ENCODE results near the gene MAGI3.

The MAGI3 gene

DNA sequence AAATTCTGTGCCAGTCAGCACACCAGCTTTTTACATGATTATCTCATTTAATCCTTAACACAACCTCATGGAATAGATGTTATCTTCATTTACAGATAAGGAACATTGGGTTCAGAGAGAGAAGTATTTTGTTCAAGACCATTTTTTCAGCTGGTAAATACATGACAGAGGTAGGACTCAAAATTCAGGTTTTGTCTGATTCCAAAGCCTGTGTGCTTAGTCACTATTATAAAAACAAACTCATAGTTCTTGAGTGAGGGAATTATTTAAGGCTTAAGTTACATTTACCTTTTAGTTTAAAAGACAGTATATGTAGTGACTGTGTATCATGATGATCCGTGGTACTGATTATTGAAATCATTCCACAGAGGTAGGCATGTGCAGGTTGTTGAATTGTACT, 125.2 kb downstream of the MAGI3 start:
- TF ChIP-seq, protein P1, sequence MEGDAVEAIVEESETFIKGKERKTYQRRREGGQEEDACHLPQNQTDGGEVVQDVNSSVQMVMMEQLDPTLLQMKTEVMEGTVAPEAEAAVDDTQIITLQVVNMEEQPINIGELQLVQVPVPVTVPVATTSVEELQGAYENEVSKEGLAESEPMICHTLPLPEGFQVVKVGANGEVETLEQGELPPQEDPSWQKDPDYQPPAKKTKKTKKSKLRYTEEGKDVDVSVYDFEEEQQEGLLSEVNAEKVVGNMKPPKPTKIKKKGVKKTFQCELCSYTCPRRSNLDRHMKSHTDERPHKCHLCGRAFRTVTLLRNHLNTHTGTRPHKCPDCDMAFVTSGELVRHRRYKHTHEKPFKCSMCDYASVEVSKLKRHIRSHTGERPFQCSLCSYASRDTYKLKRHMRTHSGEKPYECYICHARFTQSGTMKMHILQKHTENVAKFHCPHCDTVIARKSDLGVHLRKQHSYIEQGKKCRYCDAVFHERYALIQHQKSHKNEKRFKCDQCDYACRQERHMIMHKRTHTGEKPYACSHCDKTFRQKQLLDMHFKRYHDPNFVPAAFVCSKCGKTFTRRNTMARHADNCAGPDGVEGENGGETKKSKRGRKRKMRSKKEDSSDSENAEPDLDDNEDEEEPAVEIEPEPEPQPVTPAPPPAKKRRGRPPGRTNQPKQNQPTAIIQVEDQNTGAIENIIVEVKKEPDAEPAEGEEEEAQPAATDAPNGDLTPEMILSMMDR (IDR thresholded peaks at IDR 0.05; ENCODE audit: low read depth, low read length), result no peak
- TF ChIP-seq MYC (IDR thresholded peaks at IDR 0.05; ENCODE audit: low read depth, low read length), result no peak
- TF ChIP-seq POLR2A (IDR thresholded peaks at IDR 0.05; ENCODE audit: extremely low read depth, insufficient read length), result no peak
- TF ChIP-seq, protein P2, sequence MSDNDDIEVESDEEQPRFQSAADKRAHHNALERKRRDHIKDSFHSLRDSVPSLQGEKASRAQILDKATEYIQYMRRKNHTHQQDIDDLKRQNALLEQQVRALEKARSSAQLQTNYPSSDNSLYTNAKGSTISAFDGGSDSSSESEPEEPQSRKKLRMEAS (IDR thresholded peaks at IDR 0.05; ENCODE audit: low read depth, low read length), result no peak
- no peak overlapping the region for H3K4me3 ChIP-seq (ENCODE audit: low read depth, low read length)
- no peak for DNase-seq (ENCODE audit: low read depth)

DNA sequence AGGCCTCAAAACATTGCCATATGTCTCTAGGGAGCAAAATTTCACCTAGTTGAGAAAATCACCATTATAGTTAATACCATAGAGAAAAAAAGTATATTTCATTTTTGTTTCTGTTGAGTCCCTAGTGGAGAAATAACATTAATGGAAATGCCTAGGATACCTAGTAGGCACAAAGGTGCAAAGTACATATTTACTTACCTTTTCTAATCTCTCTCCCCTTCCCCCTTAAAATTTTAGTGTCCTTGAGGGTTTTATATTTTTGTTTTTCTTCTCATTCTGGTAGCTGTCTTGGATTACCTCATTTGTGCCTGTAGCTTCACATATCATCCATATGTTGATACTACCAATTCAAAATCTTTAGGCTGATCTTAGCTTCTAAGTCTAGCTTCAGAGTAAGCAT, 127.0 kb downstream of the MAGI3 start:
- TF ChIP-seq POLR2A (IDR thresholded peaks at IDR 0.05; ENCODE audit: extremely low read depth, insufficient read length) (no peak), MYC (IDR thresholded peaks at IDR 0.05; ENCODE audit: low read depth, low read length) (no peak)
- TF ChIP-seq, protein P2 (IDR thresholded peaks at IDR 0.05; ENCODE audit: low read depth, low read length), result no peak
- TF ChIP-seq, protein P1 (IDR thresholded peaks at IDR 0.05; ENCODE audit: low read depth, low read length), result no peak
- no peak overlapping the region for H3K4me3 ChIP-seq (ENCODE audit: low read depth, low read length)

DNA sequence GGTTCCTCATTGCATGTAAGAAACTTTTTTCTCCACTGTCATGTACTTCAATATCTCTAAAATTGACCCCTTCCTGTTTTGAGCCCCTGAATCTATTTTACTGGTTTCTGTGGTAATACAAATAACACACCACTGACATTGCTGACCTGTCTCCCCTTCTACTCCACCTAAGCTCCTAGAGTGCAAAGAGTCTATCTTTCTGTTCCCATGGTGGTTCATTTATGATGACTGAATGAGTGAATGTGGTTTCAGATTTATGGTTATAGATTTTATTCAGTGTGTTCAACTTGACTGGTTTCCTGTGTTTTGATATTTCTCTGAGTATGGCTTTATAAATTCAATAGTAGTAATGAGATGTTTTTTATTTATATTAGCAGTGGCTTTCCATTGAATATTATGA, 127.7 kb downstream of the MAGI3 start:
- no peak overlapping the region for H3K4me3 ChIP-seq (ENCODE audit: low read depth, low read length)
- TF ChIP-seq MYC (IDR thresholded peaks at IDR 0.05; ENCODE audit: low read depth, low read length), result no peak
- TF ChIP-seq, protein P1 (IDR thresholded peaks at IDR 0.05; ENCODE audit: low read depth, low read length), result no peak
- no peak for DNase-seq (ENCODE audit: low read depth)

More for the DNA sequence above, 127.0 kb downstream of the MAGI3 start:
- no peak for DNase-seq (ENCODE audit: low read depth)

DNA sequence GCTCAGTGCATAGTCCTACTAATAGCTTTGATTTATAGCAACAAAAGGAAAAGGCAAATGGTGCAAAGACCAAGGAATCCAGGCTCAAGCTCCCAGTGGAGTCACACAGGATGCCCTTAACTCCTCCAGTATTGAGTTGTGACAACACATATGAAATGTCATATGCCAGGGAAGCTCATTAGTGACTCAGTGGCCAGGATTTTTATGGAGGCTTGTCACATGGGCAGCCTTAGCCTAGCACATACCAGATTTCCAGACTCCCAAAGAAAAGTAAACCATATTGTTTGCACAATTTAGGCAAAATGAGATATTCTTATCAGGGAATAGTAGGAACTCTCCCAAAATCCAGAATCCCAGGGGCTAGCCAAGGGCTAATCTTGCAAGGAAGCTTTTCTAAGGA, 129.2 kb downstream of the MAGI3 start:
- TF ChIP-seq, protein P1 (IDR thresholded peaks at IDR 0.05; ENCODE audit: low read depth, low read length), result no peak
- TF ChIP-seq MYC (IDR thresholded peaks at IDR 0.05; ENCODE audit: low read depth, low read length) (no peak), POLR2A (IDR thresholded peaks at IDR 0.05; ENCODE audit: extremely low read depth, insufficient read length) (no peak)
- TF ChIP-seq, protein P2 (IDR thresholded peaks at IDR 0.05; ENCODE audit: low read depth, low read length), result no peak
- no peak for DNase-seq (ENCODE audit: low read depth)

DNA sequence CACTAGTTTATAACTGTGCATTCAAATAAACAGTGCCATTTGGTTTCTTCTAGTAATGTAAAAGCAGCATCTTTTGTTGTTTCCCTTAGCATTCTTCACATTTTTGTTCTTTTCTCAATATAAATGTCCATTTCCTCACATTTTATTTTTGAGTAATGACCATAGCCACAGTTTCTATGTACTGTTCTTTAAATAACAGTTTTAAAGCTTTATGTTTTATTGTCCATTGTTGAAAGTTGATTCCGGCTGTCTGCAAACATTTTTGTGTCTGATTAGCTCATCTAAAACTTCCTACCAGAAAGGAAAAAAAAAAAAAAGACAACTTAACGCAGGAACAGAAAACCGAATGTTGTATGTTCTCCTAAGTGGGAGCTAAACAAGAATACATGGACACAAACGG, 139.7 kb downstream of the MAGI3 start:
- H3K4me3 ChIP-seq (ENCODE audit: low read depth, low read length), result no peak overlapping the region
- DNase-seq (ENCODE audit: low read depth), result no peak
- TF ChIP-seq POLR2A (IDR thresholded peaks at IDR 0.05; ENCODE audit: extremely low read depth, insufficient read length) (no peak), MYC (IDR thresholded peaks at IDR 0.05; ENCODE audit: low read depth, low read length) (no peak)
- TF ChIP-seq, protein P1 (IDR thresholded peaks at IDR 0.05; ENCODE audit: low read depth, low read length), result no peak

More for the DNA sequence above, 129.2 kb downstream of the MAGI3 start:
- no peak overlapping the region for H3K4me3 ChIP-seq (ENCODE audit: low read depth, low read length)

DNA sequence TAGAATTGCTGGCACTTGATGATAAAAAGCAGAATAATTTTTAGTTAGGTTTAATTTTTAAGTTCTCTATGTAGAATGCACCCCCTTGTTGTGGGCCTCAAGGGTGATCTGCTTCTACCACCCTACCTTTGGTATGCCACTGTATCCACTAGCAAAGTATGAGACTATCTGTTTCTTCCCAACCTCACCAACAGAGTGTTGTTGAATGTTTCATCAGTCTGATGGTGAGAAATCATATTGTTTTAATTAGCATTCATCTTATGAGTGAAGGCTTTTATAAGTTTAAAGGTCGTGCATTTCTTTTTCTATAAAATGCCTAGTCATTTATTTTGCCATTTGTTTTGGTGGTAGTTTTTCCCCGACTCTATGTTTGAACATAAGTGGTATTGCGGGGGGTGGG, 141.0 kb downstream of the MAGI3 start:
- no peak overlapping the region for H3K4me3 ChIP-seq (ENCODE audit: low read depth, low read length)
- no peak for DNase-seq (ENCODE audit: low read depth)
- TF ChIP-seq, protein P2 (IDR thresholded peaks at IDR 0.05; ENCODE audit: low read depth, low read length), result no peak
- TF ChIP-seq, protein P1 (IDR thresholded peaks at IDR 0.05; ENCODE audit: low read depth, low read length), result no peak
- TF ChIP-seq MYC (IDR thresholded peaks at IDR 0.05; ENCODE audit: low read depth, low read length) (no peak), POLR2A (IDR thresholded peaks at IDR 0.05; ENCODE audit: extremely low read depth, insufficient read length) (no peak)
